ENCODE measurements around the gene GABPA.
"Not testable (repeated sequence)": the region's sequence is repeated elsewhere in the genome, so short reads cannot be mapped to it uniquely, and the experiment has no call there.

The GABPA gene

DNA sequence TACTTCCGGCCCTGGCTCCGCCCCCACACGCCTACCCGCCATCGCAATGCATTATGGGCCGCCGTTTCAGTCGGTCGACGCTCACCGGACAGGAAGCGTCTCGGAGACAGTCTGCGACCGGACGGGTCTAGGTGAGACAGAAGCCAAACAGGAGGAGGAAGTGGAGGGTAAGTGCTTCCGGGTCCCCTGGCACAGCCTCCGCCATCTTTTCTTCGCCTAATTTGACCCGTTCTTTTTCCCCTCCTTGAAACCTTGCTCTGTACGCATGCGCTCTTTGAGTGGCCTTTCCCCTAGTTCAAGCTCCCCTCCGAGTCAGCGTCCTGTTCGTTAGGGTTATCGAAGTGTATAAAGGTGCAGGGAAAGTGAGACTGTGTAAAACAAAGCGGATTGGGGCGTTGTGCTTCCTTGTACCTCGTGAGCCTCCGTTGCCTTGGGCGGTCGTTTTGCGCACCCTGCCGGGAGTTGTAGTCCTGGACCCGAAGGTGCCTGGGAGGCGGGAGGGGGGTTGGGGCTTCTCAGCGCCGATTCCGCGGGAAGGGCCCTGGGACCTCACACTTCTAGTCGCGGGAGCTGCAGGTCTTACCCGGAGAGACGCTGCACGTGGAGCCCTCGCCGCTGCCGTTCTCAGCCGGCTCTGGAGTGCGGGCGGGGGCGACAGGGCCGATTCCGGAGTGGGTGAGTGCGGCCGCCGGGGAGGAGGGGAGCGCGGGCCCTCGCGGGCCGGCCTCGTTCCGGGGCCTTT is at the start of gene GABPA, which contains the start of gene ATP5PF:
Gene GABPA, plus strand, starts transcription at position 69 of the 742 bp plus-strand sequence. CDS start 6,627 bp downstream, outside the sequence.
Gene ATP5PF, minus strand, starts transcription at position 1 of the 742 bp plus-strand sequence. CDS start 5,110 bp downstream, outside the sequence.
- DNase-seq (ENCODE audit: low spot score) = peak; percentile 95

DNA sequence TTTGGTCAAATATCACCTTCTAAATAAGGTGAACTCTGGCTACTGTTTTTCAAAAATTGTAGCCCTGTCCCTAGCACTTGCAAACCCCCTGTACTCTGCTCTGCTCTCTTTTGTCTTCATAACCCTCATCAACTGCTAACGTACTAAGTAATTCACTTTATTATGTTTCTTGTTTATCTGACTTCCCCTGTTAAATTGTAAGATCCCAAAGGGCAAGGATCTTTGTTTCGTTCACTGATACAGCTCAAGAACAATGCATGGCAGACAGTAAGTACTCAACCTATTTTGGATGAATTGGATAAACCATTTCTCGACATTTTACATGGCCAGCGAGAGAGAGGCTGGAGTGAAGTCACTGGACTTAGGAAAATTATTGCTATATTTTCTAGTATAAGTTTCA is 47.0 kb upstream of the GABPA start:
- DNase-seq (ENCODE audit: low spot score) = no peak

DNA sequence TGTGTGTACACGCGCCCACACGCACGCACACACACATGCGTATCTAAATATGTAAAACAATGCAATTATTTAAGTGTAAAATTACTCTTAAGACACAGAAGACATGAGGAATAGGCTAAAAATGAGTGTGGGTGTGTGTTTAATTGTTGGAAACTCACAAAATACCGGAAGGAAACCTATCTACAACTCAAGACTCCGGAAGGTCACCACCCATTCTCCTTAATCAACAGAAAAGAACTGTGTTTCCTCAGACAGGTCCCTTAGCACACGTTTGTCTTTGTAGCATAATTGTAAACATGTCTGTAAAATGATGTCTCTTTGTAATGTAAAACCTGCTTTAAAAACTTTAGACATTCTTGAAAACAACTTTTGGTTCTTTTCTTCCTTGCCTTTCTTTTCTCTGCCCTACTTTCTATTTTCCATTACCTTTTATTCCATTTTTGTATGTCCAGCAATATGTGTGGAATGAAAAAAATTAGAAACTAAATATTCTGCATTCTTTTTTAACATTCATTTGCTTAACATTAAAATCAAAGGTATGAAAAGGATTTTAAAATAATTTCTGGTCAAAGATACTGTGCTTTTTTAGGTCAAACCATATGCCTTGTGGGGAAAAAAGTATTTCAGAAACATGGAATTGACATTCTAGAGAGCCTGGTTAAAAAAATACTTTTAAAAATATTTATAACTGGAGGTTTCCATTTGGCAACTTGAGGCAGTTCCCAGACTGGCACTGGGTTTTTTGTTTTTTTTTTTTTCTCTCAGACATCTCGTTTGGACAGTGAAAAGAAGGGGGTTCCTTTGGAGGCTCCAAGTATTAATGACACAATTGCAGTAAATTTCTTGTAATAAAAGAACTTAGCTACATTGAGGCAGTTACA is 46.3 kb upstream of the GABPA start:
- peak; percentile 21 for DNase-seq (ENCODE audit: low spot score)

DNA sequence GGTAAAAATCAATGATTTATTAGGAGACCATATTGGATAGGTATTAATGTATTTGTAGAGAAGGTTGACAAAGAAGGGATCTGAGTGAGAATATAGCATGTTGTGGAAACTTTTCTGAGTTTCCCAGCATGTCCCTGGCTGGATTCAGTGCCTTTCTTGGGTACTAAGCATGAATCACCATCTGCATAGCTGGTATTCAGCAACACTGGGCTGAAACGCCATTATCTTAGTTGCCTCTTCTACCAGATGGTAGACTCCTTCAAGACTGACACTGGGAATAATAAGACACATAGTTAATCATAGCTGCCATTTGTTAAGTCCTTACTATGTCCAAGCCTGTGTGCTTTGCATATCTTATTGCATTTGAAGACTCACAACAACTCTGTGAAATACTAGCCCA is 45.5 kb upstream of the GABPA start:
- DNase-seq (ENCODE audit: low spot score) = peak; percentile 35

- no peak for DNase-seq (ENCODE audit: low spot score)
Observed at GRCh38 chr21:25691976-25692375, 42.8 kb upstream of the GABPA start.

DNA sequence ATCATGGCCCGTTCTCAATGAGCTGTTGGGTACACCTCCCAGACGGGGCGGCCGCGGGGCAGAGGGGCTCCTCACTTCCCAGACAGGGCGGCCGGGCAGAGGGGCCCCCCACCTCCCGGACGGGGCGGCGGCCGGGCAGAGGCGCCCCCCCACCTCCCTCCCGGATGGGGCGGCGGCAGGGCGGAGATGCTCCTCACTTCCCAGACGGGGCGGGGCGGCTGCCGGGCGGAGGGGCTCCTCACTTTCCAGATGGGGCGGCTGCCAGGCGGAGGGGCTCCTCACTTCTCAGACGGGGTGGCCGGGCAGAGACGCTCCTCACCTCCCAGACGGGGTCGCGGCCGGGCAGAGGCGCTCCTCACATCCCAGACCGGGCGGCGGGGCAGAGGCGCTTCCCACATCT is 39.3 kb upstream of the GABPA start:
- not testable (repeated sequence) for DNase-seq (ENCODE audit: low spot score)

GRCh38 chr21:25700741-25701140 is 34.0 kb upstream of the GABPA start:
- no peak for DNase-seq (ENCODE audit: low spot score)

DNA sequence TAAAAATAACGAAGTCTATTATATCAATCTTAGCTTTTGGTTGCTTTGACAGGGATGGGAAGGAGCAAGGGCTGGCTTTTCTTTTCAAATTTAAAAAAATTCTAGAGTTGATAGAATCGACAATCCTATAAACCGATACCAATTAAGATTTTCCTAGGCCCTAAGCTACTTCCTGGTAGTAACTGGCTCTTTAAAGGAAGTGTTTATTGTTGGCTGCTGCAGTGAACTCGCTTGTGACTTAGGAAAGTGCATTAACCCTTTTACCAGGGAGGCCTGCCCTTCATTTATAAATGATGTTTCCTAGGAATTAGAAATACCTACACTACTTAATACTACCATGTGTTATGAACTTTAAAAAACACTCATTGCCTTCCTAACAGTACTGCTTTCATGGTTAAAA is 33.2 kb upstream of the GABPA start:
- DNase-seq (ENCODE audit: low spot score) = no peak

DNA sequence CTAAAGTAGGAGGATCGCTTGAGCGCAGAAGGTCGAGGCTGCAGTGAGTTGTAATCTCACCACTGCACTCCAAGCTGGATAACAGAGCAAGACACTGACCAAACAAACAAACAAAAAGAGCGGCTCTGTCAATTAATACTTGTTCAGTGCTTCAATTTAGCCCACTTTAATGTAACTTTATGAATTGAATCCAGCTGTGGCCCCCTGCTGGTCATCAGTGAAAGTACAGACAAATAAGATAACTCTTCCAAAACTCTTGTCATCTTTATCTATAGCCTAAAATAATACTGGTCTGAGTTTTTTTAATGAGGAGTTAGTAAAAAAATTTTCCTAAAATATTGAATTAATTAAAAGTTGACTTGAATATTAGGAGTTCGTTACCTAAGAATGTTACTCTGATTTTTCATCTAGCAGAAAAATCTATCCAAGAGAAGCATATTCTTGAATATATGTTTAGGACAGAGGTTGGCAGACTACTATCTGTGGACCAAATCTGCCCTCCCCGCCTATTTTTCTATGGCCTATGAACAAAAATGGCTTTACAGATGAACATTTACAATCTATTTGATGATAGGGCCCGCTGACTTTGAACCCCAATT is 26.2 kb upstream of the GABPA start:
- DNase-seq (ENCODE audit: low spot score) = peak; percentile 52

GRCh38 chr21:25709684-25710265 is 25.0 kb upstream of the GABPA start:
- DNase-seq (ENCODE audit: low spot score) = no peak

- no peak for DNase-seq (ENCODE audit: low spot score)
Observed at GRCh38 chr21:25710550-25710949, 24.2 kb upstream of the GABPA start.

DNA sequence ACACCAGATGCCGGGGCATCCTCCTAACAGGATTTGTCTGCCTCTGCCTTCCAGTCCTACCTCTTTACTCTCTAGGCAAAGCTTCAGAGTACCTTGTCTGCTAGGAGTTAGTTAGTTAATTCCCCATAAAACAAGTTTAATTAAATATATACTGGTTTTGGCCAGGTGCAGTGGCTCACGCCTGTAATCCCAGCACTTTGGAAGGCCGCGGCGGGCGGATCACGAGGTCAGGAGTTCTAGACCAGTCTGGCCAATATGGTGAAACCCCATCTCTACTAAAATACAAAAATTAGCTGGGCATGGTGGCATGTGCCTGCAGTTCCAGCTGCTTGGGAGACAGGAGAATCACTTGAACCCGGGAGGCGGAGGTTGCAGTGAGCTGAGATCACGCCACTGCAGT is 20.7 kb upstream of the GABPA start:
- DNase-seq (ENCODE audit: low spot score) = not testable (repeated sequence)

- DNase-seq (ENCODE audit: low spot score) = peak; percentile 18
Observed at GRCh38 chr21:25717491-25718147, 17.2 kb upstream of the GABPA start.

- no peak for DNase-seq (ENCODE audit: low spot score)
Observed at GRCh38 chr21:25721987-25722386, 12.8 kb upstream of the GABPA start.

DNA sequence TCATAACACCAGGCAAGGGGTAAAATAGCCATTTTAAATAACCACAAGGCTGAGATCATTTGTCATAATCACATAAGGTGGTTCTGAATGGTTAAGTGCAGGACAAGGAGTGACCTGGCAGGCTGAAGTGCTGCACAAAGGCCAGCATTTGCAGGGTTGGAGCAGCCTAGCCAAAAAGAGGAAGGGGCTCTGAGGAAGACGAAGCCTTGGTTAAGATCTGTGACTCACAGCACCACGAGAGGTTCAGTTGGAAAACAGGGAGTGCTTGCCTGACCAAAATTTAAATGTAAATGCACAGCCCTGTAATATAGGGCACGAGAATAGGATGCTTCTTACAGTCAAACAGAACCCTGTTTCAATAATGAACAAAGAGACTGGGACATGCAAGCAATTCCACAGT is 12.1 kb upstream of the GABPA start:
- DNase-seq (ENCODE audit: low spot score) = no peak

GRCh38 chr21:25732091-25732760 is 2.5 kb upstream of the GABPA start:
- DNase-seq (ENCODE audit: low spot score) = no peak

DNA sequence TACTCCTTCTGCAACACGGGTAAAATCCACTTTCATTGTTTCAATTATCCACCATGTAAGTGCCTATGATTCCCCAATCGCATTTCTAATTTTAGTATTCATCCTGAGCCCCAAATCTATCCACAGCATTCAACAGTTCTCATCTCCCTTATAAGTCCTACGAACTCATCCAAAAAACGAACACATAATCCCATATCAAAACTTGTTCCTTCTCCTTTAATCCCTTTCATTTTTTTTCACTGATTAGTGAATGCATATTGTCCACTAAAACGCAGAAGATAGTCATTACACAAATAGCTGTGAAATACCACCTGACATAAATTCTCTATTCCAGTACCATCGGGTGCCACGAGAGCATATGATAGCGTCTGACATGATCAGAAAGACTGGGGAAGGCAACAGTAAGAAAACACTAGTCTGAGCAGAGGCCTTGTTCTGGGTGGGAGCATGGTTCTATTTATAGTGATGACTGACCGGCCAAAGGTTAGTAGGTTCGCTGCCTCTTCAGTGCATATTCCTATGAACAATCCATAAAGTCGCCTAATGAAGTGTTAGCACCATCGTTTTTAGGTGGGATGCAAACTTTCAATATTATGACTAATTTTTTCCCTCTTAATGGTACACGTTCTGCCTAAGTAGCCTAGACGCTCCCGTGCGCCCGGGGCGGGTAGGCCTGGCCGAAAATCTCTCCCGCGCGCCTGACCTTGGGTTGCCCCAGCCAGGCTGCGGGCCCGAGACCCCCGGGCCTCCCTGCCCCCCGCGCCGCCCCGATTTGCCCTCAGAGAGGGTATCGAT is 716 bp upstream of the GABPA start:
- peak; percentile 20 for DNase-seq (ENCODE audit: low spot score)

DNA sequence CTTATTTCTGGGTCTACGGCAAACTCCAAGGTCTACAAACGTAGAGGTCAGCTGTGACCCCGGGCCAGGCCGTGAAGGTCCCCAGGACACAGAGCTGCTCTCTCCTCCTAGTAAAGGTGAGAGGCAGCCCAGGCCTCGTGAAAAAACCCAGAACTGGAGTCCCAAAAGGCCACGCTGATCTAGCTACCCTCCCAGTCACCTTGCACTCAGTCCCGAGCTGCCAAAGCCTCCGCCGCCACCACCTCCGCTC is 193 bp upstream of the GABPA start:
- no peak for DNase-seq (ENCODE audit: low spot score)

GRCh38 chr21:25735646-25736597 is 1.1 kb downstream of the GABPA start:
- DNase-seq (ENCODE audit: low spot score) = peak; percentile 85

All from AG20443 (cell line).